Thyroid gland (tissue), 4 donors: ENCODE data around the gene DEPP1. TPM values are rescaled to one million over a fixed set of nuclear protein-coding genes. Genes with fewer than 3 reads are reported as not detected.
A peak's percentile ranks its signal among the peaks of the same experiment; 100 is the strongest.

Source experiments
- DNase-seq, 2 donors: peaks; one replicate each; pipeline ENCODE4 v3.0.0-alpha.2; 2019
- H3K27ac ChIP-seq, 3 donors: fragments of 200-600 bp; sonication (generic); 1 replicate in 2 of 3; 2 replicates in 1 of 3; pipeline ENCODE4 v1.5.1; 2016 to 2019; ENCODE audit warnings: mild to moderate bottlenecking in 1 of 3, moderate library complexity in 1 of 3
- H3K27me3 ChIP-seq: fragments of 200-600 bp; sonication (generic); one replicate; pipeline ENCODE4 v1.5.1; 2019
- H3K36me3 ChIP-seq, 2 donors: fragments of 200-600 bp; sonication (generic); one replicate each; pipeline ENCODE4 v1.5.1; 2016 to 2019
- H3K4me1 ChIP-seq, 2 donors: fragments of 200-600 bp; sonication (generic); one replicate each; pipeline ENCODE4 v1.5.1; 2017 to 2019
- H3K4me3 ChIP-seq, 3 donors: fragments of 200-600 bp; sonication (generic); replicated peaks in 1 of 3; 1 replicate in 2 of 3; 2 replicates in 1 of 3; pipeline ENCODE4 v1.5.1; 2016; ENCODE audit warnings: mild to moderate bottlenecking in 1 of 3
- H3K9me3 ChIP-seq: fragments of 200-600 bp; sonication (generic); one replicate; pipeline ENCODE4 v1.5.1; 2017
- CTCF ChIP-seq, 6 experiments: fragments of 200-600 bp in 3 of 6; fragments of 450-650 bp in 3 of 6; sonication (generic) in 3 of 6; IDR thresholded peaks; one replicate each; pipeline ENCODE4 v1.5.1; 2016 to 2019; ENCODE audit warnings: antibody characterized with exemption in 6 of 6, mild to moderate bottlenecking in 2 of 6, inconsistent platforms in 1 of 6, moderate library complexity in 1 of 6
- POLR2A ChIP-seq, 2 donors: fragments of 450-650 bp; IDR thresholded peaks; one replicate each; pipeline ENCODE4 v1.6.1; 2017; ENCODE audit warnings: antibody characterized with exemption in 2 of 2, mild to moderate bottlenecking in 2 of 2, moderate library complexity in 1 of 2
- WGBS, 2 donors: methylation state at CpG; one replicate each; pipeline ENCODE4 v1.1.5; 2017; 5-methylcytosine and 5-hydroxymethylcytosine counted together
- intact Hi-C: fragments of 100-400 bp; cut with DNase I; formaldehyde crosslinking; loops from one replicate; pipeline ENCODE4 v1.15.1; 2023
- total RNA-seq, 4 donors: library from RNA; depleted of rRNA; stranded (reverse); fragments of >200 nt; gene quantifications; one replicate each; pipeline ENCODE4 v1.2.3, GENCODE V29; 2016

DEPP1 gene
- total RNA-seq, 4 donors from 2014 or later, result 45.1 to 518 (median 182) TPM

GRCh38 chr10:44928462-44928861 lies 50.1 kb downstream of the DEPP1 start:
- no peak for TF ChIP-seq CTCF (IDR thresholded peaks at IDR 0.05)
- TF ChIP-seq POLR2A (IDR thresholded peaks at IDR 0.05), result no peak
- intact Hi-C loops, result no loop called here
- Histone ChIP-seq H3K27me3 (no peaks in the 10 kb centered on the region), H3K27ac (no peak overlapping the region), H3K4me1 (peaks cover 29 to 58% of the 10 kb centered on the region in 2 donors), H3K36me3 (no peaks in the 10 kb centered on the region), H3K9me3 (no peaks in the 10 kb centered on the region), H3K4me3 (no peak overlapping the region)
- no peak for DNase-seq

GRCh38 chr10:44927352-44927751 lies 51.3 kb downstream of the DEPP1 start:
- H3K27ac ChIP-seq, result peak overlapping the region; percentile 57 to 72 (median 61)

DNA sequence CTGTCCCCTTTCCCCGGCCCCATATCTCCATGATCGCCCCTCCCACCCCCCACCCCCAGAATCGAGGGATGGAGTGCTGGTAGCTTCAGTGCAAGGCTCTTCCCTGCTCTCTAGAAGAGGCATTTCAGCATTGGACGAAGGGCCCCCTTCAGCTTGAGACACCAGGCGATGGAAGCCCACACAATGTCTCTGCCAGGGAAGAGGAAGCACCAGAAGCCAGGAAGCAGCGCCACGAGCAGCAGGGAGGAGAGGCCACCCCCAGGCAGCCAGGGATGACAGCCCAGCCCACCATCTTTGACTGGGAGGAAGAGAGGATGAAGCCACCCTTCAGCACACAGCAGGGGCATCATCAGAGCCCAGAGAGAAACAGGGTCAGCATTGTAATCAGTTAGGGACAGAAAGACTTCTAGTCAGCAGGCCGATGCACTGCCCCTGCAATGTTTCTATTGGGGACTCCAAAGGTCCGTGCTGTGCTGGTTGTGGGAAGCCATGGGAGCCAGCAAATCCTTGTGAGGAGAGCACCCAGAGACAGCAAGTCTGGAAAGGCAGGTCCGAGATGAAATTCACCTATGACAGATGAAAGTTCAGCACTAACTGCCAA lies 51.8 kb downstream of the DEPP1 start:
- no peak for TF ChIP-seq POLR2A (IDR thresholded peaks at IDR 0.05)
- no peak for TF ChIP-seq CTCF (IDR thresholded peaks at IDR 0.05)
- intact Hi-C loops, result no loop called here
- Histone ChIP-seq H3K4me3 (no peak overlapping the region), H3K36me3 (no peaks in the 10 kb centered on the region), H3K9me3 (no peaks in the 10 kb centered on the region), H3K4me1 (peaks cover 38 to 57% of the 10 kb centered on the region in 2 donors), H3K27ac (peak overlapping the region in 2 of 3 donors; percentile 57 to 72), H3K27me3 (no peaks in the 10 kb centered on the region)
- DNase-seq, result no peak
- 51 to 57% methylated on average over 5 to 10 of the region's 10 CpGs for WGBS, 2 donors

More at GRCh38 chr10:44927352-44927751, 51.3 kb downstream of the DEPP1 start:
- intact Hi-C loops, result no loop called here
- no peaks in the 10 kb centered on the region for H3K9me3 ChIP-seq
- TF ChIP-seq CTCF (IDR thresholded peaks at IDR 0.05) (no peak), POLR2A (IDR thresholded peaks at IDR 0.05) (no peak)
- no peaks in the 10 kb centered on the region for H3K27me3 ChIP-seq
- peaks cover 33 to 55% of the 10 kb centered on the region in 2 donors for H3K4me1 ChIP-seq
- no peak overlapping the region for H3K4me3 ChIP-seq
- DNase-seq, result peak; percentile 84 to 87
- 52 to 71% methylated on average over 2 of the region's 2 CpGs for WGBS, 2 donors
- no peaks in the 10 kb centered on the region for H3K36me3 ChIP-seq

Other genes starting within 250 kb of the DEPP1 start
- gene TMEM72, start 67.5 kb downstream of the DEPP1 start, total RNA-seq, result not detected
- gene RASSF4, start 19.0 kb downstream of the DEPP1 start, total RNA-seq, result 100 to 1,000 TPM; 175 to 226 (median 203) TPM
- gene ZNF22, start 22.1 kb upstream of the DEPP1 start, total RNA-seq, result 10 to 100 TPM; 28.5 to 40.3 (median 33.1) TPM